Nephron (organoid): ENCODE measurements around the gene LHX3.
A peak's percentile ranks its signal among the peaks of the same experiment; 100 is the strongest.

Experiments
- H3K27ac Mint-ChIP-seq, 3 experiments: 2 replicates each; pipeline ENCODE4 v1.8.0; 2020; ENCODE audit warnings: mixed read lengths in 3 of 3, mild to moderate bottlenecking in 2 of 3, moderate library complexity in 1 of 3
- H3K27me3 Mint-ChIP-seq: 2 replicates; pipeline ENCODE4 v1.8.0; 2021; ENCODE audit warnings: low read depth, mild to moderate bottlenecking, moderate library complexity, mixed read lengths
- H3K36me3 Mint-ChIP-seq: 2 replicates; pipeline ENCODE4 v1.8.0; 2020; ENCODE audit warnings: low read depth, mixed read lengths
- H3K4me1 Mint-ChIP-seq: 2 replicates; pipeline ENCODE4 v1.8.0; 2020; ENCODE audit warnings: mixed read lengths
- H3K4me3 Mint-ChIP-seq, 3 experiments: 2 replicates each; pipeline ENCODE4 v1.8.0; 2020; ENCODE audit warnings: mild to moderate bottlenecking in 3 of 3, mixed read lengths in 3 of 3, moderate library complexity in 2 of 3
- H3K9me3 Mint-ChIP-seq: 2 replicates; pipeline ENCODE4 v1.8.0; 2020; ENCODE audit warnings: mixed read lengths
- CTCF ChIP-seq, 3 experiments: fragments of 200-600 bp; sonication (generic); IDR thresholded peaks; one replicate each; pipeline ENCODE4 v1.5.0; 2021; ENCODE audit warnings: antibody characterized with exemption in 3 of 3; ENCODE audit not compliant: unreplicated experiment in 3 of 3

Gene LHX3

GRCh38 chr9:136155576-136155975, 49.4 kb downstream of the LHX3 start:
- Mint-ChIP-seq H3K27ac (no peak overlapping the region), H3K4me3 (no peak overlapping the region), H3K36me3 (no peaks in the 10 kb centered on the region), H3K27me3 (peaks cover 56% of the 10 kb centered on the region), H3K4me1 (peaks cover 20% of the 10 kb centered on the region), H3K9me3 (peaks cover 4% of the 10 kb centered on the region)
- TF ChIP-seq CTCF (IDR thresholded peaks at IDR 0.05; ENCODE audit: unreplicated experiment in 3 of 3) = no peak

DNA sequence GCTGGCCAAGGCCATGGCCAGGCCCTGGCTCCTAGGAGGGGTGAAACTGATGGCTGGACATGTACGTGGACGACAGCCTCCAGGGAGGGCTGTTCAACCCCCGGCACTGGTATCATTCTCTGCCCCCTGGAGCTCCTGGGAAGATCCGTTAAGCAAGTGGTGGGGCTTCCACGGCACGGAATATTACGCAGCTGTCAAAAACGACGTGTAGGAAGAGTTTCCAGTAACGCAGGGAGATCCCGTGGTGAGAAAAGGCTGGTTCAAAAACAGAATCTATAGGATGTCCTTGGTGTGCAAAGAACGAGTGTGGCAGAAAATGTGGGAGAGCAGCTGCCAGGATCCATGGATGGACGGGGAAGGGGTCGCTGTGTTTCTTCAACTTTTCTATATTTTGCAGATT, 50.0 kb downstream of the LHX3 start:
- H3K4me1 Mint-ChIP-seq = peaks cover 20% of the 10 kb centered on the region
- no peak for TF ChIP-seq CTCF (IDR thresholded peaks at IDR 0.05; ENCODE audit: unreplicated experiment in 3 of 3)
- peaks cover 4% of the 10 kb centered on the region for H3K9me3 Mint-ChIP-seq
- H3K4me3 Mint-ChIP-seq = no peak overlapping the region
- no peak overlapping the region for H3K27ac Mint-ChIP-seq
- no peaks in the 10 kb centered on the region for H3K36me3 Mint-ChIP-seq
- H3K27me3 Mint-ChIP-seq = peaks cover 53% of the 10 kb centered on the region

DNA sequence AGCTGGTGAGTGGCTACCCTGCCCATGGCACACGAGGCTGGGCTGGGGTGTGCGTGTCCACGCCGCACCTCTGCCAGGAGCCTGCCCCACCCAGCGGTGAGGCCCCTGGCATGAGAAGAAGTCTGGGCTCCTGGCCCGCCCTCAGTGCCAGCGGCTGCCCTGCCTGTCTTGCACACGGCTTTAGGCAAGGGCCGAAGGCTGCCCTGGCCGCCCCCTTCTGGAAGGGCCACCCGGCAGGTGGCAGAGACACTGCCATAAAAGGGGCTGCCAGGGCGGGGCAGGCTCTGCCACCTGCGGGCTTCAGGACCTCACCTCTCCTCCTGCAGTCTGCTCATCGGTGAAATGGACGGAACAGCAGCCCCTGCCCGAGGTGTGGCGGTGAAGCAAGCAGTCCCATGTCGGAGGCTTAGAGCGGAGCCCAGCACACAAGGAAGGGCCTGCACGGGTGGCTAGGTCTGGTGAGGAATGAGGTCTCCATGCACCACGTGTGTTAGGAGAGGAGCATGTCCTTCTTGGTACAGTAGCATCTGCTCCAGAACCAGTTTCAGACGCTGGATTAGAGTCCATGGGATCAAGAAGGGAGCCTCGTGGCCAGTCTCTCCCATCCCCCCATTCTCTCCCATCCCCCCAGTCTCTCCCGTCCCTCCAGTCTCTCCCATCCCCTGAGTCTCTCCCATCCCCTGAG, 51.4 kb downstream of the LHX3 start:
- H3K36me3 Mint-ChIP-seq = no peaks in the 10 kb centered on the region
- peaks cover 46% of the 10 kb centered on the region for H3K27me3 Mint-ChIP-seq
- H3K9me3 Mint-ChIP-seq = peaks cover 4% of the 10 kb centered on the region
- H3K4me1 Mint-ChIP-seq = peaks cover 20% of the 10 kb centered on the region
- no peak overlapping the region for H3K4me3 Mint-ChIP-seq
- no peak overlapping the region for H3K27ac Mint-ChIP-seq
- TF ChIP-seq CTCF (IDR thresholded peaks at IDR 0.05; ENCODE audit: unreplicated experiment in 3 of 3) = no peak

DNA sequence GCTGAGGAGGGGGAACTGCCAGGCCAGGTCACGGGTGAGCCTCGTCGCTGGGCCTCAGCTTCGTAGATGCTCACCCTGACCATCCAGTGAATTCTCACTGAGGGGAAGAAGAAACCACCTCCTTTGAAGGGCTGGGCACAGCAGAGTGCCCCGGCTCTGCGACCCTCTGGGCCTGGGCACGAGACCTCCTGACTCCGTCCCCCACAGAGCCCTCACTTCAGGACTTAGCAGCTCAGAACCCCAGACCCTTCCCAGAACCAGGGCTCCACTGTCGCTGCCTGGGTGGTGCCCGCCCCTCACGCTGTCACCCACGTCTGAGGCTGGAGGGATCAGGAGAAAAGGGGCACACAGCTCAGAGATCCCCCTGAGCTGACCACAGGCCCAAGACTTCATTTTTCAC, 52.0 kb downstream of the LHX3 start:
- TF ChIP-seq CTCF (IDR thresholded peaks at IDR 0.05; ENCODE audit: unreplicated experiment in 3 of 3) = no peak
- no peak overlapping the region for H3K4me3 Mint-ChIP-seq
- peaks cover 4% of the 10 kb centered on the region for H3K9me3 Mint-ChIP-seq
- no peak overlapping the region for H3K27ac Mint-ChIP-seq
- peaks cover 43% of the 10 kb centered on the region for H3K27me3 Mint-ChIP-seq
- H3K36me3 Mint-ChIP-seq = no peaks in the 10 kb centered on the region
- peaks cover 20% of the 10 kb centered on the region for H3K4me1 Mint-ChIP-seq

GRCh38 chr9:136152543-136152866, 52.4 kb downstream of the LHX3 start:
- no peak for TF ChIP-seq CTCF (IDR thresholded peaks at IDR 0.05; ENCODE audit: unreplicated experiment in 3 of 3)
- no peaks in the 10 kb centered on the region for H3K36me3 Mint-ChIP-seq
- H3K27me3 Mint-ChIP-seq = peaks cover 41% of the 10 kb centered on the region
- peaks cover 4% of the 10 kb centered on the region for H3K9me3 Mint-ChIP-seq
- peaks cover 18% of the 10 kb centered on the region for H3K4me1 Mint-ChIP-seq
- H3K4me3 Mint-ChIP-seq = no peak overlapping the region
- peak overlapping the region in 1 of 3 experiments; percentile 14 for H3K27ac Mint-ChIP-seq

GRCh38 chr9:136151848-136152542, 52.9 kb downstream of the LHX3 start:
- Mint-ChIP-seq H3K9me3 (peaks cover 4% of the 10 kb centered on the region), H3K27ac (peak overlapping the region in 1 of 3 experiments; percentile 37), H3K4me1 (peaks cover 13% of the 10 kb centered on the region), H3K4me3 (no peak overlapping the region), H3K36me3 (no peaks in the 10 kb centered on the region), H3K27me3 (peaks cover 39% of the 10 kb centered on the region)
- TF ChIP-seq CTCF (IDR thresholded peaks at IDR 0.05; ENCODE audit: unreplicated experiment in 3 of 3) = no peak
